ENCODE data around the gene NCK2.

NCK2 gene

GRCh38 chr2:105809723-105810122, 65.0 kb downstream of the NCK2 start:
- H3K4me1 ChIP-seq: peaks cover 0 to 55% (median 40%) of the 10 kb centered on the region in 4 donors
- H3K27me3 ChIP-seq: no peaks in the 10 kb centered on the region
- no peaks in the 10 kb centered on the region for H3K9me3 ChIP-seq
- H3K4me3 ChIP-seq: no peak overlapping the region
- H3K36me3 ChIP-seq: no peaks in the 10 kb centered on the region
- H3K27ac ChIP-seq: no peak overlapping the region
- no peak for TF ChIP-seq CTCF (IDR thresholded peaks at IDR 0.05)
- intact Hi-C loops (cut with DNase I; ENCODE audit: low total_unique reads): loop anchor here (5.0 kb wide), 1 partner anchor 232 kb away; no protein-coding TSS in a partner anchor
- no peak for DNase-seq

GRCh38 chr2:105812180-105813044, 67.7 kb downstream of the NCK2 start:
- peak; percentile 43 to 87 for DNase-seq
- Histone ChIP-seq H3K27ac (peak overlapping the region; percentile 34 to 48), H3K36me3 (peaks cover 0 to 9% (median 0%) of the 10 kb centered on the region in 3 donors), H3K27me3 (no peaks in the 10 kb centered on the region), H3K9me3 (no peaks in the 10 kb centered on the region), H3K4me1 (peaks cover 0 to 60% (median 43%) of the 10 kb centered on the region in 4 donors), H3K4me3 (no peak overlapping the region)
- TF ChIP-seq CTCF (IDR thresholded peaks at IDR 0.05): no peak
- intact Hi-C loops (cut with DNase I; ENCODE audit: low total_unique reads): loop anchor here (5.0 kb wide), 1 partner anchor 235 kb away; no protein-coding TSS in a partner anchor

GRCh38 chr2:105813045-105813315, 68.3 kb downstream of the NCK2 start:
- no peak for DNase-seq
- Histone ChIP-seq H3K27me3 (no peaks in the 10 kb centered on the region), H3K4me1 (peaks cover 0 to 60% (median 43%) of the 10 kb centered on the region in 4 donors), H3K9me3 (no peaks in the 10 kb centered on the region), H3K4me3 (no peak overlapping the region), H3K27ac (peak overlapping the region; percentile 34 to 48), H3K36me3 (peaks cover 0 to 9% (median 0%) of the 10 kb centered on the region in 3 donors)
- intact Hi-C loops (cut with DNase I; ENCODE audit: low total_unique reads): loop anchor here (5.0 kb wide), 1 partner anchor 236 kb away; no protein-coding TSS in a partner anchor
- TF ChIP-seq CTCF (IDR thresholded peaks at IDR 0.05): no peak

GRCh38 chr2:105813405-105813804, 68.7 kb downstream of the NCK2 start:
- Histone ChIP-seq H3K9me3 (no peaks in the 10 kb centered on the region), H3K27me3 (no peaks in the 10 kb centered on the region), H3K36me3 (peaks cover 0 to 9% (median 0%) of the 10 kb centered on the region in 3 donors), H3K4me3 (no peak overlapping the region), H3K4me1 (peaks cover 0 to 60% (median 43%) of the 10 kb centered on the region in 4 donors), H3K27ac (peak overlapping the region; percentile 34 to 48)
- DNase-seq: no peak
- no peak for TF ChIP-seq CTCF (IDR thresholded peaks at IDR 0.05)
- intact Hi-C loops (cut with DNase I; ENCODE audit: low total_unique reads): loop anchor here (5.0 kb wide), 1 partner anchor 236 kb away; no protein-coding TSS in a partner anchor

GRCh38 chr2:105814291-105814940, 69.7 kb downstream of the NCK2 start:
- no peak overlapping the region for H3K4me3 ChIP-seq
- peak overlapping the region; percentile 3 to 26 for H3K27ac ChIP-seq
- no peak for TF ChIP-seq CTCF (IDR thresholded peaks at IDR 0.05)
- no peaks in the 10 kb centered on the region for H3K27me3 ChIP-seq
- DNase-seq: no peak
- intact Hi-C loops (cut with DNase I; ENCODE audit: low total_unique reads): loop anchor here (5.0 kb wide), 1 partner anchor 237 kb away; no protein-coding TSS in a partner anchor
- H3K9me3 ChIP-seq: no peaks in the 10 kb centered on the region
- peaks cover 0 to 9% (median 0%) of the 10 kb centered on the region in 3 donors for H3K36me3 ChIP-seq
- peaks cover 0 to 58% (median 43%) of the 10 kb centered on the region in 4 donors for H3K4me1 ChIP-seq

All from tibial artery (tissue), 4 donors.